HepG2 (cell line): ENCODE measurements around the gene NIPAL4.

Source experiments
- DNMT1 ChIP-seq: sonication (generic); formaldehyde crosslinking; IDR thresholded peaks from 2 replicates; pipeline ENCODE4 v1.5.1; 2020; ENCODE audit warnings: mild to moderate bottlenecking, missing genetic modification reagents
- E2F5 ChIP-seq: sonication (generic); formaldehyde crosslinking; conservative IDR thresholded peaks from 2 replicates; pipeline ENCODE4 v1.4.0; 2020; ENCODE audit warnings: missing genetic modification reagents
- ELK4 ChIP-seq: sonication (generic); formaldehyde crosslinking; IDR thresholded peaks from 2 replicates; pipeline ENCODE4 v1.9.0; 2021; ENCODE audit warnings: missing genetic modification reagents, borderline replicate concordance
- ESRRA ChIP-seq: sonication (generic); formaldehyde crosslinking; IDR thresholded peaks from 2 replicates; pipeline ENCODE4 v1.5.1; 2020; ENCODE audit warnings: mild to moderate bottlenecking, low read depth, missing genetic modification reagents
- NCOA2 ChIP-seq: sonication (generic); formaldehyde crosslinking; IDR thresholded peaks from 2 replicates; pipeline ENCODE4 v1.8.0; 2022; ENCODE audit warnings: inconsistent platforms
- NKX3-1 ChIP-seq: sonication (generic); formaldehyde crosslinking; IDR thresholded peaks from 2 replicates; pipeline ENCODE4 v1.5.0; 2020; ENCODE audit warnings: missing genetic modification reagents
- POLR2A ChIP-seq, 2 experiments: IDR thresholded peaks; 2 replicates each; pipeline ENCODE4 v1.6.1; 2011; ENCODE audit warnings: low read depth in 2 of 2, low read length in 2 of 2, mild to moderate bottlenecking in 1 of 2, moderate library complexity in 1 of 2; ENCODE audit not compliant: insufficient read depth in 1 of 2
- POLR2AphosphoS5 ChIP-seq: IDR thresholded peaks from 2 replicates; pipeline ENCODE4 v1.6.1; 2012; ENCODE audit warnings: low read depth, low read length
- RAD51 ChIP-seq: fragments of 450-650 bp; IDR thresholded peaks from 2 replicates; pipeline ENCODE4 v1.6.1; 2016; ENCODE audit warnings: borderline replicate concordance
- SP1 ChIP-seq, 2 experiments: fragments of 450-650 bp in 1 of 2; sonication (generic) in 1 of 2; formaldehyde crosslinking in 1 of 2; IDR thresholded peaks; 2 replicates each; pipeline versions ENCODE4 v1.4.0 to v1.6.1; 2016 to 2020; ENCODE audit warnings: missing genetic modification reagents in 1 of 2
- TCF12 ChIP-seq, 2 experiments: fragments of 450-650 bp in 1 of 2; sonication (generic) in 1 of 2; formaldehyde crosslinking in 1 of 2; IDR thresholded peaks; 2 replicates each; pipeline versions ENCODE4 v1.6.1 to v1.8.0; 2017 to 2022; ENCODE audit warnings: antibody characterized with exemption in 1 of 2, mild to moderate bottlenecking in 1 of 2, missing genetic modification reagents in 1 of 2, moderate library complexity in 1 of 2
- ZNF362 ChIP-seq: sonication (generic); formaldehyde crosslinking; IDR thresholded peaks from 2 replicates; pipeline ENCODE4 v1.4.0; 2020; ENCODE audit warnings: missing genetic modification reagents, mild to moderate bottlenecking, borderline replicate concordance

- TF ChIP-seq ZNF362 (CRISPR knock-in tag) (no peak), NKX3-1 (no peak), SP1 (IDR thresholded peaks at IDR 0.05) (no peak), SP1 (CRISPR knock-in tag; IDR thresholded peaks at IDR 0.05) (no peak), DNMT1 (CRISPR knock-in tag) (no peak), POLR2A (IDR thresholded peaks at IDR 0.05; ENCODE audit: insufficient read depth in 1 of 2, low read depth in 2 of 2, low read length in 2 of 2) (no peak), POLR2AphosphoS5 (no peak), NCOA2 (CRISPR knock-in tag) (no peak), ESRRA (no peak), ELK4 (CRISPR knock-in tag) (no peak), RAD51 (no peak), TCF12 (IDR thresholded peaks at IDR 0.05) (no peak), TCF12 (CRISPR knock-in tag; IDR thresholded peaks at IDR 0.05) (no peak), E2F5 (CRISPR knock-in tag) (no peak)
These were observed 2.6 kb upstream of the NIPAL4 start for GRCh38 chr5:157457391-157457790.
